Uterus (tissue), 4 donors: ENCODE results near the gene NRSN2. TPM values are rescaled to one million over a fixed set of nuclear protein-coding genes. Genes with fewer than 3 reads are reported as not detected.

Source experiments
- DNase-seq, 2 donors: peaks; one replicate each; pipeline ENCODE4 v3.0.0-alpha.2; 2019 to 2020
- H3K27ac ChIP-seq, 2 donors: fragments of 200-600 bp; sonication (generic); 1 replicate in 1 of 2; 2 replicates in 1 of 2; pipeline ENCODE4 v1.5.1; 2016 to 2018
- H3K27me3 ChIP-seq, 2 donors: fragments of 200-600 bp; sonication (generic); one replicate each; pipeline ENCODE4 v1.5.1; 2018 to 2019; ENCODE audit warnings: control low read depth in 1 of 2
- H3K36me3 ChIP-seq, 2 donors: fragments of 200-600 bp; sonication (generic); one replicate each; pipeline ENCODE4 v1.5.1; 2019; ENCODE audit warnings: control low read depth in 1 of 2
- H3K4me1 ChIP-seq, 2 donors: fragments of 200-600 bp; sonication (generic); one replicate each; pipeline ENCODE4 v1.5.1; 2018 to 2019; ENCODE audit warnings: control low read depth in 1 of 2
- H3K4me3 ChIP-seq, 2 donors: fragments of 200-600 bp; sonication (generic); 1 replicate in 1 of 2; 2 replicates in 1 of 2; pipeline ENCODE4 v1.5.1; 2018 to 2019; ENCODE audit warnings: mild to moderate bottlenecking in 1 of 2
- H3K9me3 ChIP-seq, 2 donors: fragments of 200-600 bp; sonication (generic); one replicate each; pipeline ENCODE4 v1.5.1; 2019; ENCODE audit warnings: control low read depth in 1 of 2
- CTCF ChIP-seq, 4 experiments: fragments of 200-600 bp in 2 of 4; fragments of 450-650 bp in 2 of 4; sonication (generic) in 2 of 4; IDR thresholded peaks; one replicate each; pipeline ENCODE4 v1.5.1; 2016 to 2019; ENCODE audit warnings: antibody characterized with exemption in 4 of 4, mild to moderate bottlenecking in 2 of 4, moderate library complexity in 1 of 4
- POLR2A ChIP-seq, 2 donors: fragments of 450-650 bp; IDR thresholded peaks; one replicate each; pipeline ENCODE4 v1.6.1; 2016; ENCODE audit warnings: antibody characterized with exemption in 2 of 2, mild to moderate bottlenecking in 1 of 2, moderate library complexity in 1 of 2
- intact Hi-C: fragments of 100-400 bp; cut with DNase I; formaldehyde crosslinking; loops from one replicate; pipeline ENCODE4 v1.15.1; 2023; ENCODE audit warnings: low total_unique reads
- total RNA-seq, 4 donors: library from RNA; depleted of rRNA in 3 of 4; stranded (reverse); fragments of >200 nt in 3 of 4; gene quantifications; one replicate each; pipeline versions ENCODE4 v1.1.0 to v1.2.4, GENCODE V29; 2014 to 2023
- donor health status: DM: yes; HTN: yes; CAD: no.

NRSN2 gene
- total RNA-seq, 4 donors from 2014 or later: 10.2 to 65.6 (median 28.7) TPM

GRCh38 chr20:380763-381580 lies 34.1 kb downstream of the NRSN2 start:
- intact Hi-C loops: no loop called here
- Histone ChIP-seq H3K9me3 (no peaks in the 10 kb centered on the region), H3K27me3 (no peaks in the 10 kb centered on the region), H3K36me3 (no peaks in the 10 kb centered on the region), H3K4me1 (peaks cover 0 to 7% of the 10 kb centered on the region in 2 donors), H3K4me3 (peak overlapping the region; percentile 33 to 63), H3K27ac (peak overlapping the region in 1 of 2 donors; percentile 39)
- DNase-seq: peak; percentile 26 to 47
- TF ChIP-seq POLR2A (IDR thresholded peaks at IDR 0.05) (no peak), CTCF (IDR thresholded peaks at IDR 0.05) (no peak)

GRCh38 chr20:381581-382290 lies 34.8 kb downstream of the NRSN2 start:
- intact Hi-C loops: no loop called here
- TF ChIP-seq POLR2A (IDR thresholded peaks at IDR 0.05): no peak
- TF ChIP-seq CTCF (IDR thresholded peaks at IDR 0.05): no peak

GRCh38 chr20:382291-383115 lies 35.6 kb downstream of the NRSN2 start:
- no peaks in the 10 kb centered on the region for H3K27me3 ChIP-seq
- intact Hi-C loops: no loop called here
- TF ChIP-seq CTCF (IDR thresholded peaks at IDR 0.05) (no peak), POLR2A (IDR thresholded peaks at IDR 0.05) (no peak)
- DNase-seq: no peak
- H3K4me1 ChIP-seq: peaks cover 0 to 7% of the 10 kb centered on the region in 2 donors
- H3K27ac ChIP-seq: no peak overlapping the region
- H3K4me3 ChIP-seq: no peak overlapping the region
- H3K9me3 ChIP-seq: no peaks in the 10 kb centered on the region
- H3K36me3 ChIP-seq: no peaks in the 10 kb centered on the region

More at GRCh38 chr20:381581-382290, 34.8 kb downstream of the NRSN2 start:
- peak overlapping the region; percentile 33 to 63 for H3K4me3 ChIP-seq
- H3K36me3 ChIP-seq: no peaks in the 10 kb centered on the region
- no peaks in the 10 kb centered on the region for H3K27me3 ChIP-seq
- peaks cover 0 to 7% of the 10 kb centered on the region in 2 donors for H3K4me1 ChIP-seq
- no peaks in the 10 kb centered on the region for H3K9me3 ChIP-seq
- H3K27ac ChIP-seq: peak overlapping the region in 1 of 2 donors; percentile 39
- peak; percentile 44 to 61 for DNase-seq

- H3K4me1 ChIP-seq: peaks cover 0 to 7% of the 10 kb centered on the region in 2 donors
- no peaks in the 10 kb centered on the region for H3K27me3 ChIP-seq
- H3K4me3 ChIP-seq: no peak overlapping the region
- H3K9me3 ChIP-seq: no peaks in the 10 kb centered on the region
- H3K36me3 ChIP-seq: no peaks in the 10 kb centered on the region
- DNase-seq: no peak
- intact Hi-C loops: no loop called here
- H3K27ac ChIP-seq: no peak overlapping the region
- no peak for TF ChIP-seq POLR2A (IDR thresholded peaks at IDR 0.05)
- no peak for TF ChIP-seq CTCF (IDR thresholded peaks at IDR 0.05)
Observed at GRCh38 chr20:383889-384288, 37.0 kb downstream of the NRSN2 start.
